ENCODE data around the gene RGCC.

GRCh38 chr13:41505209-41505835 is 48.0 kb downstream of the RGCC start:
- no peak for TF ChIP-seq CTCF (IDR thresholded peaks at IDR 0.05)
- no peak for TF ChIP-seq POLR2A (IDR thresholded peaks at IDR 0.05)

Measured in uterus (tissue), 2 donors.